Measurements from ENCODE around the gene RCAN2.

- TF ChIP-seq CTCF (IDR thresholded peaks at IDR 0.05) (no peak), EZH2 (IDR thresholded peaks at IDR 0.05) (no peak), EZH2phosphoT487 (IDR thresholded peaks at IDR 0.05) (no peak)
Observed at GRCh38 chr6:46215777-46216176, 275.5 kb downstream of the RCAN2 start.
